ENCODE measurements around the gene TMEM108. TPM values are rescaled to one million over a fixed set of nuclear protein-coding genes. Genes with fewer than 3 reads are reported as not detected.

Gene TMEM108
- total RNA-seq, 1 experiment from 2014 or later: not detected

DNA sequence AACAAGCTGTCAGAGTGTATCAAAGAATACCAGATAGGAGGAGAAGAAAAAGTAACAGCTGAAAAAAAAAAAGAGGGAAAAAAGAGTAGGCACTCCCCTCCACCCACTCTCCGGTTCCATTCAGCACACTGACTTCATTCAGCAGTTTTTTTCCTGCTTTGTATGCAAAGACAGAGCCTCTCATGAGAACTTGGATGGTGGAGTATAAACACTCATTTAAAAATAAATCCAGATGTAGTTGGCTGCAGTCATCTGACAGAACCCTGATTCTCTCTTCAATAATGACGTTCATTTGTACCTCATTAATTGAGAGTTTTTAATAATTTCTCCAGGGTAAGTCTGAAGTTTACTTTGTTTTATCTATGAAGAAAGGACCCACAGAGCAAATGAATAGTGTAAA is 81.0 kb downstream of the TMEM108 start:
- intact Hi-C loops (cut with micrococcal nuclease): no loop called here
- TF ChIP-seq, protein P1, sequence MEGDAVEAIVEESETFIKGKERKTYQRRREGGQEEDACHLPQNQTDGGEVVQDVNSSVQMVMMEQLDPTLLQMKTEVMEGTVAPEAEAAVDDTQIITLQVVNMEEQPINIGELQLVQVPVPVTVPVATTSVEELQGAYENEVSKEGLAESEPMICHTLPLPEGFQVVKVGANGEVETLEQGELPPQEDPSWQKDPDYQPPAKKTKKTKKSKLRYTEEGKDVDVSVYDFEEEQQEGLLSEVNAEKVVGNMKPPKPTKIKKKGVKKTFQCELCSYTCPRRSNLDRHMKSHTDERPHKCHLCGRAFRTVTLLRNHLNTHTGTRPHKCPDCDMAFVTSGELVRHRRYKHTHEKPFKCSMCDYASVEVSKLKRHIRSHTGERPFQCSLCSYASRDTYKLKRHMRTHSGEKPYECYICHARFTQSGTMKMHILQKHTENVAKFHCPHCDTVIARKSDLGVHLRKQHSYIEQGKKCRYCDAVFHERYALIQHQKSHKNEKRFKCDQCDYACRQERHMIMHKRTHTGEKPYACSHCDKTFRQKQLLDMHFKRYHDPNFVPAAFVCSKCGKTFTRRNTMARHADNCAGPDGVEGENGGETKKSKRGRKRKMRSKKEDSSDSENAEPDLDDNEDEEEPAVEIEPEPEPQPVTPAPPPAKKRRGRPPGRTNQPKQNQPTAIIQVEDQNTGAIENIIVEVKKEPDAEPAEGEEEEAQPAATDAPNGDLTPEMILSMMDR (IDR thresholded peaks at IDR 0.05; ENCODE audit: unreplicated experiment): no peak
- ChIA-PET CTCF (no interaction called here), POLR2A (no interaction called here)
- Mint-ChIP-seq H3K27me3 (ENCODE audit: insufficient read depth, unreplicated experiment) (peaks cover 2% of the 10 kb centered on the region), H3K27ac (ENCODE audit: low read depth, unreplicated experiment) (no peak overlapping the region), H3K9me3 (ENCODE audit: unreplicated experiment) (no peaks in the 10 kb centered on the region), H3K36me3 (ENCODE audit: insufficient read depth, unreplicated experiment) (no peaks in the 10 kb centered on the region), H3K4me3 (ENCODE audit: unreplicated experiment) (no peak overlapping the region), H3K4me1 (ENCODE audit: insufficient read depth, unreplicated experiment) (no peaks in the 10 kb centered on the region)
- no TSS peak for BruUV-seq (replicated peaks)
- DNase-seq (ENCODE audit: unreplicated experiment): no peak

DNA sequence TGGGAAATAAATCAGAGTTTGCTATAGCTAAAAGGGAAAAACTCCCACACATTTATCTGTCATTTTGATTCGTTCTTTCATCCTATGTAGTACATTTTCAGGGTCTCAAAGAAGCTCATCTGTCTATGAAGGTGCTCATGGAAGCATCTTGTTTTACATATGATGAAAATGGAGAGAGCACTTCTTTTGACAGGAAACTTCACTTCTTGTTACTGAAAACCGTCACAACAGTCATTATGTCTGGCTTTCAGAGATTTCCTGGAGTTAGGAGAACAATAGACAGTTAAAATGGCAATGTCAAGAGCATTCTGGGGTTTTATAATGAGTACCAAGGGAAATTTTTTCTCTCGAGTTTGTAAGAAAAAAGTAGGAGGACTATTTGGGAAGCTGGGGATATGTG is 83.3 kb downstream of the TMEM108 start:
- H3K36me3 Mint-ChIP-seq (ENCODE audit: insufficient read depth, unreplicated experiment): no peaks in the 10 kb centered on the region
- no TSS peak for BruUV-seq (replicated peaks)
- H3K27ac Mint-ChIP-seq (ENCODE audit: low read depth, unreplicated experiment): no peak overlapping the region
- POLR2A ChIA-PET: no interaction called here
- CTCF ChIA-PET: interaction anchor here (0.7 to 0.9 kb wide), 2 partner anchors 14 to 80 kb away, joined by 3 read pairs; no protein-coding TSS in a partner anchor
- H3K9me3 Mint-ChIP-seq (ENCODE audit: unreplicated experiment): no peaks in the 10 kb centered on the region
- peaks cover 12% of the 10 kb centered on the region for H3K27me3 Mint-ChIP-seq (ENCODE audit: insufficient read depth, unreplicated experiment)
- no peak overlapping the region for H3K4me3 Mint-ChIP-seq (ENCODE audit: unreplicated experiment)
- no peaks in the 10 kb centered on the region for H3K4me1 Mint-ChIP-seq (ENCODE audit: insufficient read depth, unreplicated experiment)
- TF ChIP-seq, protein P1 (IDR thresholded peaks at IDR 0.05; ENCODE audit: unreplicated experiment): no peak
- DNase-seq (ENCODE audit: unreplicated experiment): no peak
- intact Hi-C loops (cut with micrococcal nuclease): no loop called here

DNA sequence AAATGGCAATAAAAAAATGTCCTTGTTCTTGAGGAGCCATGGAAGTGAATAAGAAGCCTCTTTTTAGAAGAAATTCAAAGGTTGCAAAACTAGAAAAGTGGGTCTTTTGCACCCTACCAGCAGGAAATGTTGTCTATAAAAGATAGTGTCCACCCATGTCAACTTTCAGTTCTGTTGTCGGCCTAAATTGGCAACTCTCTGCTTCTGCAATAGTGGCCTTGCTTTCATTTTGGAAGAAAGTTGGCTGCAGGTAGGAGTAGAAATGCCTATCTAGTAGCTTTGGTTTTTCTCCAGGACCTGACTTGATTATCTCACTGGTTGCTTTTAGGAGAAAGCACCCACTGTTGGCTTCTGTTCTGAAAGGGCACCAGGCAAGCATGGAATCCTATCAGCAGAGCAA is 85.4 kb downstream of the TMEM108 start:
- BruUV-seq (replicated peaks): no TSS peak
- no peaks in the 10 kb centered on the region for H3K9me3 Mint-ChIP-seq (ENCODE audit: unreplicated experiment)
- peaks cover 12% of the 10 kb centered on the region for H3K27me3 Mint-ChIP-seq (ENCODE audit: insufficient read depth, unreplicated experiment)
- TF ChIP-seq, protein P1 (IDR thresholded peaks at IDR 0.05; ENCODE audit: unreplicated experiment): no peak
- ChIA-PET CTCF (interaction anchor here (0.6 kb wide), 1 partner anchor 12 kb away, joined by 4 read pairs; no protein-coding TSS in a partner anchor), POLR2A (interaction anchor here (1.0 kb wide), 1 partner anchor 11 kb away, joined by 3 read pairs; no protein-coding TSS in a partner anchor)
- DNase-seq (ENCODE audit: unreplicated experiment): no peak
- H3K36me3 Mint-ChIP-seq (ENCODE audit: insufficient read depth, unreplicated experiment): no peaks in the 10 kb centered on the region
- H3K4me3 Mint-ChIP-seq (ENCODE audit: unreplicated experiment): no peak overlapping the region
- no peaks in the 10 kb centered on the region for H3K4me1 Mint-ChIP-seq (ENCODE audit: insufficient read depth, unreplicated experiment)
- no peak overlapping the region for H3K27ac Mint-ChIP-seq (ENCODE audit: low read depth, unreplicated experiment)
- intact Hi-C loops (cut with micrococcal nuclease): no loop called here

DNA sequence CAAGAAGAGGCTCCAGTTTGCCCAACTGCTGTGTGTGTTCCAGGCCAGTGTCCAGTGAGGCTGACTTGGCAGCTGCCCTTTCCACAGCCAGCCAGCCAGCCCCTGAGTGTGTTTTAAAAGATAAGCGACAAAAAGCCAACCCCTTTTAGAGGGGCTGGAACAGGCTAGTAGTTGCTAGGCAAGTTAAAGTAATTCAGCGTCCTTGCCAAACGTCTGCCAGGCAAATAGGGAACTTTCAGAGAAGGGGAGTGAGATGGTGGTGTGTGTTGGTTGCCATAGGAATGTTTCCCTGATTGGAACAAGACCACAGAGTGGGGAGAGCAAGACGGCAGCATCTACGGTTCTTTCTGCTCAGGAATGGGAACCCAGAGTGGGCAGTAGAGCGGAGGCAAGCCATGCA is 86.3 kb downstream of the TMEM108 start:
- Mint-ChIP-seq H3K9me3 (ENCODE audit: unreplicated experiment) (no peaks in the 10 kb centered on the region), H3K27ac (ENCODE audit: low read depth, unreplicated experiment) (no peak overlapping the region), H3K27me3 (ENCODE audit: insufficient read depth, unreplicated experiment) (peaks cover 12% of the 10 kb centered on the region), H3K4me1 (ENCODE audit: insufficient read depth, unreplicated experiment) (no peaks in the 10 kb centered on the region), H3K36me3 (ENCODE audit: insufficient read depth, unreplicated experiment) (no peaks in the 10 kb centered on the region), H3K4me3 (ENCODE audit: unreplicated experiment) (no peak overlapping the region)
- TF ChIP-seq, protein P1 (IDR thresholded peaks at IDR 0.05; ENCODE audit: unreplicated experiment): no peak
- POLR2A ChIA-PET: interaction anchor here (0.7 to 1.0 kb wide), 2 partner anchors 10 kb away, joined by 3 read pairs; no protein-coding TSS in a partner anchor
- DNase-seq (ENCODE audit: unreplicated experiment): no peak
- intact Hi-C loops (cut with micrococcal nuclease): no loop called here
- no TSS peak for BruUV-seq (replicated peaks)
- CTCF ChIA-PET: no interaction called here
